ENCODE data around the gene FRMD4B.
"Not testable (repeated sequence)": the region's sequence is repeated elsewhere in the genome, so short reads cannot be mapped to it uniquely, and the experiment has no call there.

FRMD4B gene

GRCh38 chr3:69304396-69304795 is 81.5 kb downstream of the FRMD4B start:
- no peak for DNase-seq
- in situ Hi-C loops (cut with HindIII; ENCODE audit: low pct_ligation_motif_present, low pct_unique_long_range_greater_than_20kb, low sequenced_read_pairs) = no loop called here

GRCh38 chr3:69300296-69300695 is 85.6 kb downstream of the FRMD4B start:
- DNase-seq = no peak
- in situ Hi-C loops (cut with HindIII; ENCODE audit: low pct_ligation_motif_present, low pct_unique_long_range_greater_than_20kb, low sequenced_read_pairs) = no loop called here

GRCh38 chr3:69299344-69299743 is 86.5 kb downstream of the FRMD4B start:
- in situ Hi-C loops (cut with HindIII; ENCODE audit: low pct_ligation_motif_present, low pct_unique_long_range_greater_than_20kb, low sequenced_read_pairs) = no loop called here
- DNase-seq = no peak

- no peak for DNase-seq
- in situ Hi-C loops (cut with HindIII; ENCODE audit: low pct_ligation_motif_present, low pct_unique_long_range_greater_than_20kb, low sequenced_read_pairs) = no loop called here
These were observed 88.4 kb downstream of the FRMD4B start for GRCh38 chr3:69297501-69297900.

- in situ Hi-C loops (cut with HindIII; ENCODE audit: low pct_ligation_motif_present, low pct_unique_long_range_greater_than_20kb, low sequenced_read_pairs) = no loop called here
- no peak for DNase-seq
These were observed 88.9 kb downstream of the FRMD4B start for GRCh38 chr3:69296995-69297394.

- in situ Hi-C loops (cut with HindIII; ENCODE audit: low pct_ligation_motif_present, low pct_unique_long_range_greater_than_20kb, low sequenced_read_pairs) = no loop called here
- no peak for DNase-seq
These were observed 91.7 kb downstream of the FRMD4B start for GRCh38 chr3:69294014-69294766.

- in situ Hi-C loops (cut with HindIII; ENCODE audit: low pct_ligation_motif_present, low pct_unique_long_range_greater_than_20kb, low sequenced_read_pairs) = no loop called here
- no peak for DNase-seq
These were observed 92.8 kb downstream of the FRMD4B start for GRCh38 chr3:69292959-69293574.

GRCh38 chr3:69292185-69292584 is 93.7 kb downstream of the FRMD4B start:
- in situ Hi-C loops (cut with HindIII; ENCODE audit: low pct_ligation_motif_present, low pct_unique_long_range_greater_than_20kb, low sequenced_read_pairs) = no loop called here
- no peak for DNase-seq

GRCh38 chr3:69290430-69290829 is 95.5 kb downstream of the FRMD4B start:
- DNase-seq = no peak
- in situ Hi-C loops (cut with HindIII; ENCODE audit: low pct_ligation_motif_present, low pct_unique_long_range_greater_than_20kb, low sequenced_read_pairs) = no loop called here

GRCh38 chr3:69290006-69290405 is 95.9 kb downstream of the FRMD4B start:
- in situ Hi-C loops (cut with HindIII; ENCODE audit: low pct_ligation_motif_present, low pct_unique_long_range_greater_than_20kb, low sequenced_read_pairs) = no loop called here
- DNase-seq = no peak

GRCh38 chr3:69288161-69288895 is 97.6 kb downstream of the FRMD4B start:
- in situ Hi-C loops (cut with HindIII; ENCODE audit: low pct_ligation_motif_present, low pct_unique_long_range_greater_than_20kb, low sequenced_read_pairs) = no loop called here

GRCh38 chr3:69283913-69284611 is 101.8 kb downstream of the FRMD4B start:
- in situ Hi-C loops (cut with HindIII; ENCODE audit: low pct_ligation_motif_present, low pct_unique_long_range_greater_than_20kb, low sequenced_read_pairs) = no loop called here
- DNase-seq = no peak

More at GRCh38 chr3:69288161-69288895, 97.6 kb downstream of the FRMD4B start:
- DNase-seq = no peak

GRCh38 chr3:69283496-69283895 is 102.4 kb downstream of the FRMD4B start:
- in situ Hi-C loops (cut with HindIII; ENCODE audit: low pct_ligation_motif_present, low pct_unique_long_range_greater_than_20kb, low sequenced_read_pairs) = no loop called here
- DNase-seq = no peak

GRCh38 chr3:69282181-69282580 is 103.7 kb downstream of the FRMD4B start:
- in situ Hi-C loops (cut with HindIII; ENCODE audit: low pct_ligation_motif_present, low pct_unique_long_range_greater_than_20kb, low sequenced_read_pairs) = no loop called here
- DNase-seq = no peak

GRCh38 chr3:69277403-69277802 is 108.5 kb downstream of the FRMD4B start:
- in situ Hi-C loops (cut with HindIII; ENCODE audit: low pct_ligation_motif_present, low pct_unique_long_range_greater_than_20kb, low sequenced_read_pairs); DNase-seq: not testable (repeated sequence)

- no peak for DNase-seq
- in situ Hi-C loops (cut with HindIII; ENCODE audit: low pct_ligation_motif_present, low pct_unique_long_range_greater_than_20kb, low sequenced_read_pairs) = no loop called here
These were observed 109.0 kb downstream of the FRMD4B start for GRCh38 chr3:69276884-69277283.

- in situ Hi-C loops (cut with HindIII; ENCODE audit: low pct_ligation_motif_present, low pct_unique_long_range_greater_than_20kb, low sequenced_read_pairs) = not testable (repeated sequence)
These were observed 109.7 kb downstream of the FRMD4B start for GRCh38 chr3:69276191-69276590.

GRCh38 chr3:69273896-69274295 is 112.0 kb downstream of the FRMD4B start:
- DNase-seq = no peak

More at GRCh38 chr3:69276191-69276590, 109.7 kb downstream of the FRMD4B start:
- not testable (repeated sequence) for DNase-seq

GRCh38 chr3:69272556-69272955 is 113.3 kb downstream of the FRMD4B start:
- in situ Hi-C loops (cut with HindIII; ENCODE audit: low pct_ligation_motif_present, low pct_unique_long_range_greater_than_20kb, low sequenced_read_pairs) = no loop called here
- no peak for DNase-seq

More at GRCh38 chr3:69273896-69274295, 112.0 kb downstream of the FRMD4B start:
- in situ Hi-C loops (cut with HindIII; ENCODE audit: low pct_ligation_motif_present, low pct_unique_long_range_greater_than_20kb, low sequenced_read_pairs) = no loop called here
